Stimulated activated CD8-positive, alpha-beta memory T cell treated with anti-CD3 and anti-CD28 coated beads, Interleukin-15, amount 100 ng/mL, for 1 hour (primary cell): ENCODE data around the gene GMPR2.
A peak's percentile ranks its signal among the peaks of the same experiment; 100 is the strongest.

ENCODE experiments used
- DNase-seq: peaks from one replicate; pipeline ENCODE4 v3.0.0-alpha.2; 2020; ENCODE audit warnings: low read depth

GMPR2 gene

DNA sequence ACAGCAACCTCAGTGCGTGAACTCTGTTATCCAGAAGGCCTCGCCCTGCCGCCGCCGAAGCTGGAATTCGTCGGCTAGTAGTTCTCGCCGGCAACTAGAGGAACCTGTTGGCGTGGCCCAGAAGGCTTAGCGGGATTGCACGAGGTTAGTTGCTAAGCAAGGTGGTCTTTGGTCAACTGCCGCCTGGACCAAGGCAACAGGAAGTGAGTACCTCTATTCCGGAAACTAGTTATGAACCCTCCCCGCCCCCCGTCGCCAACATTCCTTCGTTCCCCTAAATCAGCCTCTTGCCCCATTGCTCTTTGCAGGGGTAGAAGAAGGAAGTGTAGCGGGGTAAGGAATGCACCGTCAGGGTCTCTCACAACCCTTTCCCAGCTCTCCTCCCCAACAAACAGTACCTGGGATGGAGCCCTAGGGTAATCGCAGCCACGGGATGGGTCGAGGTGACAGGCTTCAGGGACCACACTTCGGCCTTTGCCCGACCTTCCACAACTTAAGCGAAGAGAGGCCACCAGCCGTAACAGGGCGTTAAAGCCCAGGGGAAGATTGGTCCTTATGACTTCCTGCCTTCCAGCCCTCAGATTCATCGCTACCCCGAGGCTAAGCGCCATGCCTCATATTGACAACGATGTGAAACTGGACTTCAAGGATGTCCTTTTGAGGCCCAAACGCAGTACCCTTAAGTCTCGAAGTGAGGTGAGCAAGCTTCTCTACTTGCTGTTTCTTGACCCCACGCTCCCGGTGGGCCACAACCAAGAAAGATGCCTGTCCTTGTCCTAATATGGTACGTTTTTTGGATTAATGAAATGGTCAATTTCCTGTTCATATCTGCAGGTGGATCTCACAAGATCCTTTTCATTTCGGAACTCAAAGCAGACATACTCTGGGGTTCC, at the start of gene GMPR2:
Gene GMPR2 (plus strand): TSS at position 285 of the 893 bp plus-strand sequence. CDS start 325 bp downstream, at position 610.
- DNase-seq = no peak

DNA sequence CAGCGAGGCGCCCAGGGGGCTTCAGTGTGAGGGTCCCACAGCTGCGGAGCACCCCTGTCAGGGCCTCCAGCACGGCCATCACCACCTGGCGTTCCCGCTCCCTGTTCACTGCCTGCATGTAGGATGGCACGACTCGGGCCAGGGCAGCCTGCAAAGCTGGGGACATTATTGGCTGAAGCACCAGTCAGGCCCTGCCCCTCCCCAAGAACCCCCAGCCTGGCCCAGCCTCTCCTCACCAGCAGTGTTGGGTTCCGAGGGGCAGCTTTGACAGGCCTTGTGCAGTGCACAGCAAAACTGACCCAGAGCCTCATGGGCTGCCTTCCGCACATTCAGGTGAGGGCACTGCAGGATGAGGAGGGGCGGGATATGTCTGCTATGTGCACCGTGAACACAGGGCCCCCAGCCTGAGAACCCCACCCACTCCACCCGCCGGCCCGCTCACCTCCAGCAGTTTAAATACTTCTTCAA, 49.7 kb upstream of the GMPR2 start:
- DNase-seq = no peak

DNA sequence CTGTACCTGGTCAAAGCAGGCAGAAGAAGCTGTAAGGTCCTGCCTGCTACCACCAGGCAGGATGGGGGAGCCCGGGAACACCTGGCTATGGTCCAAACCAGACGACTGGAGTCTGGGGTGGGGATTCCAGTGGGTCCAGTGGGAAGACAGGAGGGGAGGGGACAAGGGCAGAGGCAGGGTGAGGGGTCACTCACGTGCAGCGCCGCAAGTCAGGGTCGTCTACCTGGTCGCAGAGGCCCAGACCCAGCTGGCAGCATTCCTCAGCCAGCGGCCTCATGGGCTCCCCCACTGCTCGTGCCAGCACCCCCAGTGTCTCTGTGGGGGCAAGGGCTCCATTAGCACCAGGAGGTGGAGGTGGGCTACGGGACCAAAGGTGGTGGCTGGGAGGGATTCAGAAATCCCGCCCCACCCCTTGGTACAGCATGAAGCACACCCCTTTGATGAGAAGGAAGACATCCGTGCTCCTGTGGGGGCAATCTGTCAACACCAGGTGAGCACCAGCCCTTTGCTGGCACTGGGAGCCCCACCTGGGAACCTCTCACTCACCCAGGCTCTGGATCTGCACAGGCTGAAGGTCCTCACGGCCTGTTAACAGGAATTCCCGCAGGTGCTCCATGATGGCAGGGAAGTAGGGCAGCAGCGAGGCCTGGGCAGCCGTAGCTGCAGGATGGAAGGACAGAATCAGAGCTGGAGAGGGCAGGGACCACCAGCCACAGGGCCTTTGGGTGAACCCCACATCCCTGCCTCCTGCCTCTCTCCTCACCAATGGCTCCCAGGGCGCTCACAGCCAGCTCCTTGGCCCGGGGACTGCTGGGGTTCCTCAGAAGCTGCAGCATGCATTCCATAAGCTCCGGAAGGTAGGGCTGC, 48.4 kb upstream of the GMPR2 start:
- DNase-seq = no peak

DNA sequence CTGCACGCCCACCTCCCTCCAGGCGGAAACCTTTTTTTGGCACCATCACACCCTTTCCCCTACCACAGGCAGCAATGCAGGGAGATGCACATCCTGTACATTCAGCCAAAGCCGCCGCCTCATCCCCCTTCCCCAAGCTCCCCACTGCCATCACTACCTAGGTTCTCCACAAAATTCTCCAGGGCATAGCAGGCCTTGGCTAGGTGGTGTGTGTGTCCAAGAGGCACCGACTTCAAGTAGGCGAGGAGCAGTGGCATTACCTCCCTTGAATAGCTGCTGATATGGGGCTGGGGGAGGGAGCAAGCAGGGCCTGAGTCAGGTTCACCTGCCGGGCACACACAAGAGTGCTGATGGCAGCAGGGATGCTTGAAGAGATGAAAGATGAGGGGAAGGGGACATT, 47.7 kb upstream of the GMPR2 start:
- DNase-seq = no peak

DNA sequence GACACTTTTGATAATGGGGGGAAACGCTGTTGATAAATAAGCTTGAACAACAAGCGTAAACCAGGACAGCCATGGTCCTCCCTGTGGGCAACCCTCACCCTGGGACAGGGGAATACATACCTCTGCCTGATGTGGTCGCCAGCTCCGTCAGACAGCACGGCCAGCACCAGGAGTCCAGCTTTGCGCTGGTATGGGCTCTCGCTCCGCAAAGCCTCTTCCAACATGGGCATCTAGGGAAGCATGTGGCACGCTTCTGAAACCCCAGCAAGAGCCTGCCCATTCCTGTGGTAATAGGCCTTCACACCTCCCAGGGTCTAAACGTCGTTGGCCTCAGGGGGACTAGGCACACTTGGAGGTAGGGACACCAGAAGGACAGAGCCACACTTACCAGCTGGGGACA, 47.0 kb upstream of the GMPR2 start:
- no peak for DNase-seq

DNA sequence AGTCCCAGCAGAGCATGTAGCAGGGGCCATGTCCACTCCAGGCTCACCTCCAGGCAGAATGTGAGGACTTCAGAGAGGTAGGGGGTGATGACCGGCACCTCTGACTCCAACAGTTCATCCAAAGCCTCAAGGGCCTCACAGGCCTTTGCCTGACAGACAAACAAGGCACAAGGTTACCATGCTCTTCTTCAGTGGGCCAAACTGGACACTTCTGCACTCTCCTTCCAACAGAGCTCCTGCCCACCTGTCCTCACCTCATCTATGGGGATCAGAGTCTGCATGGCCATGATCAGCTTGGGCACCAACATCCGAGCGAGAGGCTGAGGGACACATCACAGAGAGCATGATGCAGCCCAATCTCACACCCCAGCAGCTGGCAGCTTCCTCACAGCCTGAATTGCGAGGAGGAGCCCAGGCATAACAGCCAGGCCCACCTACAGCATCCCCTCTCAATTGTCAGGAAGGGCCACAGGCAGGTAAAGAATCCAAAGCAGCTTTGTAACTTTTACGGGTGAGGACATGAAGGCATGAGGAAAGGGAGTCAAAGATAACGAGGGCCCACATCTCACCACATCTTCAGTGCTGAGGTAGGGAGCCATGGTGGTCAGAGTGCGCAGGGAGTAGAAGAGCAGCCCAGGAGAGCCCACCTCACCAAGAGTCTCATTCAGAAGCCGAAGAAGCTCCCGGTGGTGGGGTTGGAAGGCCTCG, 45.7 kb upstream of the GMPR2 start:
- DNase-seq = no peak

DNA sequence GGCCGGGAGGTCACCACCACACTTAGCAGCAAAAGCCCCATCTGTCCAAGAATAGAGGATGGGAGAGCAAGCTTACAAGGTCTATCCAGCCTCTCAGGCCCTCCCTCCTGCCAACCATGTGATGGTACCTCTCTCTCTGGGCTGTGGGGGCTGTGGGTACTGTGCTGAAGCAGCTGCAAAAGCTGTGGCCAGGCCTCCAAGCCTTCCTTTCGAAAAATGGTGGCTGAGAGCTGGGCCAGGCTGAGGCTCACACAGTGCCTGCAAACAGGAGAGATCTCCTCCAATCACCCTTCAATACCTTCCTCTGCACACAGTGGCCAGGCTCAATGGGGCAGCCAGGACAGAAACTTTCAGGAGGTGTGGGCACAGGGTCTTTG, 45.2 kb upstream of the GMPR2 start:
- no peak for DNase-seq

DNA sequence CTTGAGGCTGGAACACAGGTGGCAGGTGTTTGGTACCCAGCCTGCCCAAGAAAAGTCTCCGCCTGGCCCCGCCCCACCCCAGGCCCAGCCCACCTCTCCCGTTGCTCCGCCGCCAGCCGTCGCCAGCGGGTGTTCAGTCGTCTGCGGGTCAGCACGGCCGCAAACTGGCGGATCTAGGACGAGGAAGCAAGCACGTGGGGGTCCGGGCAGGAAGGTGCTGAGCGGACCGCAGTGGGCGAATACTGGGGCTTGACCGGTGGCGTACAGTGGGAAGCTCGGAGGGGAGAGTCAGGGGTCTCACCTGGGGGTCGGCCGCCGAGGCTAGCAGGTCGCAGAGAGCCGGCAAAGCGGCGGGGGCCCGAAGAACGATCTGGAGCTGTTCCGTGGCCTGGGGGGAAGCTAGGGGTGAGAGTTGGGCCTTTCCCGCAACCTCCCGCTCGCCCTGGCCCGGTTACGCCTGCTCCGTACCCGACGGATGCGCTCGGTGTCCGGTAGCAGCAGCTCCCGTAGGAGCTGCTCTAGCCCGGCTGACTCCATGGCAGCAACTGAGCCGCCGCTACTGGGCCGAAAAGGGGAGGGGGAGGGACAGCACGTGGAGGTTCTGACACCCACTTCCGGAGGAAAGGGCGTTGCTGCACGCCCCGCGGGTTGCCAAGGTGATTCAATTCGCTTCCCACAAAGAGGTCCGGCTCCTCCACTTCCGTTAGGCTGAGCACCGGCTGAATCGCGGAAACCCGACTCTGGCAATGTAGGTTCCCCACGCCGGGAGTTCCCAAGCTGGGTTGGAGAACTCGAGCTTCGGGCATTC, 44.3 kb upstream of the GMPR2 start, which contains the start of gene IPO4:
Gene IPO4 (minus strand): TSS at position 566 of the 808 bp plus-strand sequence. CDS start 29 bp downstream, at position 537.
- DNase-seq = peak; percentile 92

DNA sequence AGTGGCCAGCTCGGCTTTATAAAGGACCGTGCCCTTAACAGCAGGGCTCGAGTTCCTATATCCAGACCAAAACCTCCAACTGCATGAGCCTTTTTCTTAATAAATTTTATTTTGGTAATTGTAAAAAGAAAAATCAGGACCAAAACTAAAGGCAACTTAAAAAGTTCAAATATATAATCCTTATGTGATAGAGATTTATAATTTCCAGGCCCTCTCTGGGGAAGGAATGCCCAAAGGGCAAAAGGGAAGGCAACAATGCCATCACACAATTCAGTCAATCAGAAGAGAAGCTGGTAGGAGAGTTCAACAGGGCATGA, 43.7 kb upstream of the GMPR2 start:
- DNase-seq = no peak

DNA sequence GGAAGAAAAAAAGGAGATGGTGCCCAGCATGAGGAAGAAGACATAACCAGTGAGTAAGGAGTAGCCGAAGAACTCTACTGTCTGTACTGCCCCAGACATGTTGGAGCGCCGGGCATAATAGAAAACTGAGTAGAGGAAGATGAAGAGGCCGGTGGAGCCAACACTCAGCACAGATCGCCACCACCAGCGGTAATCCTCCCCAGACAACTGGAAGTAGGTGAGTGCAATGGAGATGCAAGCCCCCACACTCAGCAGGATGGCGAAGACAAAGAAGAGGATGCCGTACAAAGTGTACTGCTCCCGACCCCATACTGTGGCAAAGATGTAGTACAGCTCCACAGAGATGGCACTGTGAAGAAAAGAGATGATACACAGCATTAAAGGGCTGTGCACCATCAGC, 43.3 kb upstream of the GMPR2 start:
- DNase-seq = no peak

DNA sequence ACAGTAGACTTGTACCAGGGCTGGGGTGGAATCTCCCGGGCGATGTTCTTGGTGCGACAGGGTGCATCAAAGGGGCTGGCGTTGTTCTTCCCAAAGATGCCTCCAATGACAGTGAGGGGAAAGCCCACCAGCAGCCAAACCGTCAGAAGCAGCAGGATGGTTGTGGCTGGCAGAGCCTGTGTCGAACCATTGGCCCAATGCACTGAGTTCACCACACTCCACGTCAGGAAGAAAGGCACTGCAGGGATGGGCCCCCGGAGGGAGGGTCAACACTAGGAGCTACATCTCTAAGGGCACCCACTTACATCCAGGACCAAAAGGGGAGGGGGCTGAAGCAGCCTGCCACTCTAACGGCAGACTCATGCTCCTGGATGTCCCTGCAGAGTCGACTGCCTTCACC, 42.3 kb upstream of the GMPR2 start:
- DNase-seq = no peak

DNA sequence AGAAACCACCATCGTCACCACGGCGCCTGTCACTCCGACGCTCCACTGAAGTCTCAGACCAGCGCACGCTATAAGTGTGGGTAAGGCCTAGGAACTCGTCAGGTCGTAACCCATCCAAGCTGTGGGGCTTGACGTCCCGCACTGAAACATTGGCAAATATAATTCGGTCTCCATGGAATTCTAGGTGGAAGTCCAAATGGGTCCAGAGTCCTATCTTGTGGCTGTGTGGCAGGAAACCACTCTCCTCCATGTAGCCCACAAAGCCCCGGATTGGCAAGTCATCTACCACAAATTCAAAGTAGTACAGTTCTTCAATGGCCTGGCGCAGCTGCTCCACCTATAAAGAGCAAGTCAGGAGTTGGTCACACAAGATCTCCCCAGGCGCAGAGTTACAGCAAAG, 39.8 kb upstream of the GMPR2 start:
- DNase-seq = no peak

DNA sequence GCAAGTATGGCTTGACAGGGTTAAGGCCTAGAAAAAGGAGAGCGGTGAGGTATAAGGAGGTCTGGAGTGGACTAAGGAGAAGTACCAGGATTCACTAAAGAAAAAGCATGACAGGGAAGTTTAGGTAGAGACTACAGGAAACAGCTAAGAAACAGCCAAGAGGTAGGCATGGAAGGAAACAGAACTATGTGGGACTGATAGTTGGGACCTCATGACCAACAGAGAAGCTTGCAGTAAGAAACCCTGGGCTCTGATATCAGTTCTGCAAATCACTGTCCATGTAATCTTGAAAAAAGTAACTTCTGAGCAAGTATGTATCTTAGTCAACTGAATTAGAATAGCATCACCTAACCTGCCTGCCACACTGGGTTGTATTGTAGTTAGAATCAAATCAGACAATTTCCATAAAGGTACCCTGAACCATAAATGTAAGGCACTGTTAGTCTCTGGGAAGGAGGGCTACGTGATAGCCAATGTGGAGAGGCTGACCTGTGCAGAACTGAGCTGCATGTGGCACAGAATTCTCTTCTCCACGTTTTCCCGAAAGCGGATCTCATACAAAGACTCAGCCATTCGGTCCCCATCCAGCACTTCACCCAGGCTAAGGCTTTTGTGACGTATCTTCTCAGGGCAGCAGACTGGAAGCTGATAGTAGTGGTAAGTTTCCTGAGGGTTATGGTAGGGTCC, 38.4 kb upstream of the GMPR2 start:
- no peak for DNase-seq

DNA sequence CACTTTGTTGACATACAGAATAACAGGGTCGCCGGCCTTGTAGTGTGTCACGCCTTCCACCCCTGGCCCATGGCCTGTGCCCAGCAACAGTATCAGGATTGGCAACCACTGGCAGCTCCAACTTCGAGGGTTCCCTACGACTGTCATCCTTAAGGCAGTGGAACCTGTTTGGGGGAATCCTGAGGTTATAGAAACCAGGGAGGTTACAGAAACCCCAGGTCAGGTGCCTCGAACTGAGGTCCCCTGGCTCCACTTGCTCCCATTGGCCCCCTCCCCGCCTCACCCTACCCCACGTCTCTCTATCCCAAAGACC, 37.9 kb upstream of the GMPR2 start:
- no peak for DNase-seq

DNA sequence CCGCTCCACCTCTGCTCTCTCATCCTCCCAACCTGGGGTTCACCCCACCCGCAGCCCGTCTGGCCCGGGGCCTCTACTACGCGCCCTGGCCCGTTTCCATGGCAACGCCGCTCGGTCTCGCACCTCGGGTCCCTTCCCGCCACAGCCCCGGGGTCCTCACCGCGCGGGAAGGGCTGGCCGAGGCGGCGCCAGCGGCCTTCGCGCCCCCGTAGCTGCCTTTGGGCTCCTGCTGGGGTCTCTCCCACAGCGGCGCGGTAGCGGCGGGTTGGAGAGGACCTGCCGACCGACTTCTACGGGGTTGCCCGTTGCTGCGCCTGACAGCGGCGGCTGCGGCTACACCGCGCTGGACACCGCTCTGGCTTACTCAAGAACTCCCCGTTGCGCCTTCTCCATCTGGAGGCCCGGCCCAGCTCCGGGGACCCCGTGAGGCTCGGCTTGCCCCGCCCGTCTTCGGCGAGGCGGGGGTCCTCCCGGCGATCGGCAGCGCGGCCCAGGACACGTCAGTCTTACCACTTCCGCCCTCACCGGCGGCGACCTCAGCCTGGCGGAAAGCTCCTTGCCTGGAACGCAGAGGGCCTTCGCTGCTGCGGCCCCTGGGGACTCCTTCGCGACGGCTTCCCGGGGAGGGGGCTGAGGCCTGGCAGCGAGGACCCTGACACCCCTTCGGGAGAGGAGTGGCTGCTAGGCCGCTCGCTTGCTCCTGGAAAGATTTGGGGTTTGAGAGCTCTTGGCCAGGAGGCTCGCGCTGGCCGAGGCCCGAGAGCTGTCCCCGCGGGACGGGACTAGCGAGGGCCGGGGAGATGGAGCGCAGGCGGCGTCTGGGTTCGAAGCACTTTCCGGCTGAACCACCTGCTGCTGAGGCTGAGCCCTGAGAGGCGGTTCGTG, 37.3 kb upstream of the GMPR2 start, which contains the start of gene TM9SF1:
Gene TM9SF1 (minus strand): TSS at position 256 of the 885 bp plus-strand sequence. CDS start 422 bp downstream, outside the sequence.
- peak; percentile 71 for DNase-seq

DNA sequence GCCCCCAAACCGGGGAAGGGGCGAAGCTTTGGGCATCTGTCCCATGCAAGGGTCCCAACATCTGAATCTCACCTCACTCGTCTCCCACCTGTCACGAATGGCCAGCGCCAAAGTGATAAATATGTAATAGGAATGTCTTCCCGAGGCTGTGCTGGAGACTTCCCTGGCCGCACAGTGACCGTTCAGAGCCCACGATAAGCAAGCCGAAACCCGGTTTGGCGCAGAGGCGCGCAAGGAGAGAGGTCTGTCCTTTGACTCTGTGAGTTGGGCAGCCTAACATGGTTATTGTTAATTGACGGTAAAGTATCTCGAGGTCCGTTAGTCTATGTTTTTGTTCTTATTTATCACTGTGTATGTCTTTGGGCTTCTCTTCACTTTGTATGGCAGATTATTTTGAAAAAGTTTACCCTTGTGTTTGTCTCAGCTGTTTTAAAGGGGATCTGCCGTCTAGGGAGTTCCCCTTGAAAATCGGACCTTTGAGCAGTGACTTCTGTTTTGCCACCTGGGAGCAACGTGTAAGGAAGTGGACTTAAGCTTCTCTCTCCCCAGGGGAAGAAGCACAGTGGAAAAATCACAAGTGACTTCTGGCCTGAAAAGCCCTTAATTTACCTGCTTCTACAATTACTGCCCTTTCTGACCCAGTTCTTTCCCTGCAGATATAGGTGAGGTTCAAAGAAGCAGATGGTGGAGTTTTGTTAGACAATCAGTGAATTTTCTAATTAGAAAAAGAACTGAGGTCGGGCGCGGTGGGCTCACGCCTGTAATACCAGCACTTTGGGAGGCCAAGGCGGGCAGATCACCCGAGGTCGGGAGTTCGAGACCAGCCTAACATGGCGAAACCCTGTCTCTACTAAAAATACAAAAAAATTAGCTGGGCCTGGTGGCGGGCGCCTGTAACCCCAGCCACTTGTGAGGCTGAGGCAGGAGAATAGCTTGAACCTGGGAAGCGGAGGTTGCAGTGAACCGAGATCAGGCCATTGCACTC, 36.4 kb upstream of the GMPR2 start:
- DNase-seq = no peak

DNA sequence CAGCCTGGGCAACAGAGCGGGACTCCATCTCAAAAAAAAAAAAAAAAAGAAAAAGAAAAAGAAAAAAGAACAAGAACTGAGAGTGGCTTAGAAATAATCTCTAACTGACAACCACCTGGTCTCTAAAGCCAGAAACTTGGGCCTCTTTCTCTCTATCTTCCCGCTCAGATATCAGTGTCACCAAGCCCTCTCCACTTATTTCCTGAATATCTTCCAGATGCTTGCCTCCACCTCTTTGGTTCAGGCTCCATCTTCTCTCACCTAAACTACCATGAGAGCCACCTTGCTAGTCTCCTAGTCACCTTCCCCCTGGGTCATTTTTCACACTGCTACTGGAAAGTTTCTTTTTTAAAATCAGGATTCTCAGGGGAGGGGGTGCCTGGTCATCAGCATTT, 35.7 kb upstream of the GMPR2 start:
- DNase-seq = no peak

DNA sequence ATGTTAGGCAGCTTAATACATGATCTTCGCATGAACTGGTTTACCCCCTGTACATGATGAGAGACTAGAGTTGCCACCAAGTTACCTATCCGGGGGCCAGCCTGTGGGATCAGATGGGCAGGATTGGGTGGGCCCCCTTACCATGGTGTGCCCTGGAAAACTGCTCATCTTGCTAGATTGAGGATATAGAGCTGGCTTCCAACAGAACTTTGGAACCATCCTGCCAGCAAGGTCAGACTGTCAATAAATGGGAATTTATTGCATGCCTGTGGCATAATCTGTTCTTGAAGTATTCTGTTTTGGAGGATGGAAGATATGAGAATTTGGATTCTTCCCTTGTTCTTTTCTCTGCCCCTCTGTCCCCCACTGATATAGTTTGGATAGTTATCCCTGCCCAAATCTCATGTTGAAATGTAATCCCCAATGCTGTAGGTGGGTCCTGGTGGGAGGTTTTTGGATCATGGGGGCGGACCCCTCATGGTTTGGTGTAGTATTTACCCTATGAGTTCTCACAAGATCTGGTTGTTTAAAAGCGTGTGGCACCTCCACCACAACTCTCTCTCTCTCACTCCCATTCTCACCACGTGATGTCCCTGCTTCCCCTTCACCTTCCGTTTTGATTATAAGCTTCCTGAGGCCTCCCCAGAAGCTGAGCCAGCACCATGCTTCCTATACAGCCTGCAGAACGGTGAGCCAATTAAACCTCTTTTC, 33.8 kb upstream of the GMPR2 start:
- no peak for DNase-seq
